ENCODE results near the gene RBCK1. TPM values are rescaled to one million over a fixed set of nuclear protein-coding genes. Genes with fewer than 3 reads are reported as not detected.
"Not testable (repeated sequence)": the region's sequence is repeated elsewhere in the genome, so short reads cannot be mapped to it uniquely, and the experiment has no call there.

The RBCK1 gene
- polyA plus RNA-seq, 1 experiment: 130 TPM

DNA sequence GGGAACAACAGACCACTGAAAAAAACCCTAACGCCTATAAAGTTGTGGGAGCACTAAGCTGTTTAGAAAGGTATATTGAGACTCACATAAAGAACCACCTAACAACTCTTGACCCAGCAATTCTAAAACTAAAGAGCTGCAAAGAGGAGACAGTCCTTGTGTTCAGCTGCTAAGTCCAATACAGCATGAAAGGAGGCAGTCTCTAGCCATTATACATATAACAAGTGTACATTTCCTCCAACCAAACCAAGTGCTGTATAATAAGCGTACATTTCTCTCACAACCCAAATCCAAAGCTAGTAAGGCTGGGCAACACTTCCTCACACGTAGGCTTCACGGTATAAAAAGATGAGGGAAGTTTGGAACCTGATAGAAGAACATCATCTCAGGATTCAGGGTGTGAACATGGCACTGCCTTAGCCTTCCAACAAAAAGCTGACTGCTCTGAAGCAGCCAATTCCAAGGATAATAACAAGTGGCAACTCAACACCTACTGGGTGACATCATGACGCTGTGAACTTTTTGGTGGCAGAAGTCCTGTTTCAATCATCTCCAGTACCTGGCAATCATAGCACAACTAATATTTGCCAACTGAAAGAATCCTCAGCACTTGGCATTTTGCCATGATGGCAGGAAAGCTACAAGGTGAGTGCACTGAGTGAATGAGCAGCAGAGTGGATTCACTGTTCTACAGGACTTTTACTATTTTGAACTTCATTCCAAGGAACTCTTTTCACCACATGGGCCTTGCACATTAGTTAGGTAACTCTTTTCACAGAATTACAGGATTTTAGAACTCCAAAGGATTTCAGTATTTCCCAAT, 37.6 kb downstream of the RBCK1 start:
- no peak for DNase-seq (ENCODE audit: low read depth)
- POLR2A ChIA-PET: no interaction called here
- H3K4me3 ChIP-seq (ENCODE audit: low read depth, low read length): no peak overlapping the region
- H3K27me3 ChIP-seq (ENCODE audit: control insufficient read depth, insufficient read depth, low read length): no peaks in the 10 kb centered on the region
- TF ChIP-seq, protein P1, sequence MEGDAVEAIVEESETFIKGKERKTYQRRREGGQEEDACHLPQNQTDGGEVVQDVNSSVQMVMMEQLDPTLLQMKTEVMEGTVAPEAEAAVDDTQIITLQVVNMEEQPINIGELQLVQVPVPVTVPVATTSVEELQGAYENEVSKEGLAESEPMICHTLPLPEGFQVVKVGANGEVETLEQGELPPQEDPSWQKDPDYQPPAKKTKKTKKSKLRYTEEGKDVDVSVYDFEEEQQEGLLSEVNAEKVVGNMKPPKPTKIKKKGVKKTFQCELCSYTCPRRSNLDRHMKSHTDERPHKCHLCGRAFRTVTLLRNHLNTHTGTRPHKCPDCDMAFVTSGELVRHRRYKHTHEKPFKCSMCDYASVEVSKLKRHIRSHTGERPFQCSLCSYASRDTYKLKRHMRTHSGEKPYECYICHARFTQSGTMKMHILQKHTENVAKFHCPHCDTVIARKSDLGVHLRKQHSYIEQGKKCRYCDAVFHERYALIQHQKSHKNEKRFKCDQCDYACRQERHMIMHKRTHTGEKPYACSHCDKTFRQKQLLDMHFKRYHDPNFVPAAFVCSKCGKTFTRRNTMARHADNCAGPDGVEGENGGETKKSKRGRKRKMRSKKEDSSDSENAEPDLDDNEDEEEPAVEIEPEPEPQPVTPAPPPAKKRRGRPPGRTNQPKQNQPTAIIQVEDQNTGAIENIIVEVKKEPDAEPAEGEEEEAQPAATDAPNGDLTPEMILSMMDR (IDR thresholded peaks at IDR 0.05; ENCODE audit: insufficient read depth, low read depth, low read length): no peak
- CTCF ChIA-PET: interaction anchor here (0.6 to 1.6 kb wide), 6 partner anchors 12 to 93 kb away, joined by 3 to 4 read pairs (median 3); no protein-coding TSS in a partner anchor
- peaks cover 14% of the 10 kb centered on the region for H3K36me3 ChIP-seq (ENCODE audit: control insufficient read depth, insufficient read depth, low read length)

DNA sequence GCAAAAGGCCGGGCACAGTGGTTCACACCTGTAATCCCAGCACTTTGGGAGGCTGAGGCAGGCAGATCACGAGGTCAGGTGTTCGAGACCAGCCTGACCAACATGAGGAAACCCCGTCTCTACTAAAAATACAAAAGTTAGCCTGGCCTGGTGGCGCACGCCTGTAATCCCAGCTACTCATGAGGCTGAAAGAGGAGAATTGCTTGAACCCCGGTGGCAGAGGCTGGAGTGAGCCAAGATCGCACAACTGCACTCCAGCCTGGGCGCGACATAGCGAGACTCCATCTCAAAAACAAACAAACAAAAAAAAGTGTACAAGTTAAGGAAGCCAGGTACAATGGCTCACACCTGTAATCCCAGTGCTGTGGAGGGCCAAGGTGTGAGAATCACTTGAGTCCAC, 43.9 kb downstream of the RBCK1 start:
- DNase-seq (ENCODE audit: low read depth); H3K27me3 ChIP-seq (ENCODE audit: control insufficient read depth, insufficient read depth, low read length); POLR2A ChIA-PET; H3K4me3 ChIP-seq (ENCODE audit: low read depth, low read length); H3K36me3 ChIP-seq (ENCODE audit: control insufficient read depth, insufficient read depth, low read length); CTCF ChIA-PET: not testable (repeated sequence)

DNA sequence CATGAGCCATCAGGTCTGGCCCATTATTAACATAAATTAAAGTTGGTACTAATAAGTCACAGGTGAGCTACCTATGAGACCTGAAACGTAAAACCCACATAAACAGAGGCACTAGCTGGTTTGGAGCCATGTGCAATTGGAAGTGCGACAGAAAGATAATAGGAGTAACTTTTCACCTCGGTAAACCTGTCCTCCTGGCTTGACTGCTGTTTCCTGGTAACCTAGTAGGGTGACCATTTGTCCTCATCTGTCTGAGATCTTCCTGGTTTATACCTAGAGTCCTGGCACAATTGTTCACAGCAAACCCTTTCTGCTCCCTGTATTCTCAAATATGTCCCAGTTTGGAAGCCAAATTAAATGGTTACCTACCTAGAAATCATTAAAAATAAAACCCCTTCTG, 46.9 kb downstream of the RBCK1 start:
- no peak for DNase-seq (ENCODE audit: low read depth)
- no peak overlapping the region for H3K4me3 ChIP-seq (ENCODE audit: low read depth, low read length)
- no peaks in the 10 kb centered on the region for H3K36me3 ChIP-seq (ENCODE audit: control insufficient read depth, insufficient read depth, low read length)
- TF ChIP-seq, protein P1 (IDR thresholded peaks at IDR 0.05; ENCODE audit: insufficient read depth, low read depth, low read length): no peak
- ChIA-PET POLR2A (no interaction called here), CTCF (no interaction called here)
- H3K27me3 ChIP-seq (ENCODE audit: control insufficient read depth, insufficient read depth, low read length): no peaks in the 10 kb centered on the region

DNA sequence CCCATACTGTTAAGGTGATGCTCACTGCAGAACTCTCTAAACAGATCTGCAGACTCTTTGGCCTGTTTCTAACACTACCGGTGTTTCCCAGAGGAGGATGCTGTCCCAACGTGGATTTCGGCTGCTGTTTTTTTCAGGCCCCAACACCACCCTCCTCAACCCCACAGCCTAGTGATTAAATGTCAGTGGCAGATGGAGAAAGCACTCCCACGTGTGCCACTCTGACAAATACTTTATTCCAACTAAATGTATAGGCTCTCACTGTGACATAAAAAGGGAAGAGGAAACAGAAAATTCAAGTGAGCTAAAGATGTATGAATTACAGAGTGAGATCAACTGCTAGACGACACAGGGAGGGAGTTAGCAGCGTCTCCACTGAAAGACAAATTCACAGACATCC, 50.7 kb downstream of the RBCK1 start:
- no peak overlapping the region for H3K4me3 ChIP-seq (ENCODE audit: low read depth, low read length)
- POLR2A ChIA-PET: no interaction called here
- no peaks in the 10 kb centered on the region for H3K27me3 ChIP-seq (ENCODE audit: control insufficient read depth, insufficient read depth, low read length)
- CTCF ChIA-PET: no interaction called here
- no peak for DNase-seq (ENCODE audit: low read depth)
- H3K36me3 ChIP-seq (ENCODE audit: control insufficient read depth, insufficient read depth, low read length): no peaks in the 10 kb centered on the region
- TF ChIP-seq, protein P1 (IDR thresholded peaks at IDR 0.05; ENCODE audit: insufficient read depth, low read depth, low read length): no peak

DNA sequence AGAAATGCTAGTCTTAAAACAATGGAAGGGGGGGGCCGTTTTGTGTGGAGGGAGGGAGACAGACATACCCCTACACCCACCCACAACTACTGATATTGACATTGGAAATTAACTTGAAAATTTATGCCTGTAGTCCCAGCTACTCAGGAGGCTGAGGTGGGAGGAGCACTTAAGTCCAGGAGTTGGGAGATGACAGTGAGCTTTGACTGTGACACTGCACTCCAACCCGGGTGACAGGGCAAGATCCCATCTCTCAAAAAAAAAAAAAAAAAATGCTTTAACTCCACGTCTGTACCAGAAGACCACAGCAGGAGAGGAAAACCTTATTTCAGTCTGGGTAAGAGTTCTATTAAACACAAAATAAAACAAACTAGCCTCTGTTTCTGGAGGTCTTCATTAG, 52.1 kb downstream of the RBCK1 start:
- no peaks in the 10 kb centered on the region for H3K36me3 ChIP-seq (ENCODE audit: control insufficient read depth, insufficient read depth, low read length)
- TF ChIP-seq, protein P1 (IDR thresholded peaks at IDR 0.05; ENCODE audit: insufficient read depth, low read depth, low read length): no peak
- CTCF ChIA-PET: interaction anchor here (0.9 to 1.4 kb wide), 2 partner anchors 15 to 68 kb away, joined by 3 read pairs; no protein-coding TSS in a partner anchor
- H3K4me3 ChIP-seq (ENCODE audit: low read depth, low read length): no peak overlapping the region
- no peak for DNase-seq (ENCODE audit: low read depth)
- POLR2A ChIA-PET: no interaction called here
- H3K27me3 ChIP-seq (ENCODE audit: control insufficient read depth, insufficient read depth, low read length): no peaks in the 10 kb centered on the region

All from BJ (cell line).